Lung (tissue), 12 donors: ENCODE measurements around the gene HTRA2. TPM values are rescaled to one million over a fixed set of nuclear protein-coding genes. Genes with fewer than 3 reads are reported as not detected.

Source experiments
- ATAC-seq: fragments of 200-7000 bp; cut with Tn5 transposase; one replicate; pipeline ENCODE4 v1.9.1; 2020; ENCODE audit warnings: moderate number of reproducible peaks; ENCODE audit not compliant: insufficient read depth, low FRiP score
- DNase-seq, 3 donors: peaks; one replicate each; pipeline ENCODE4 v3.0.0-alpha.2; 2013 to 2017
- H3K27ac ChIP-seq, 2 donors: one replicate each; pipeline ENCODE4 v1.5.1; 2013; ENCODE audit warnings: mild to moderate bottlenecking in 2 of 2, moderate library complexity in 2 of 2, control low read depth in 1 of 2, inconsistent platforms in 1 of 2, low read depth in 1 of 2, low read length in 1 of 2
- H3K27me3 ChIP-seq, 3 donors: one replicate each; pipeline ENCODE4 v1.5.1; 2013; ENCODE audit warnings: low read length in 2 of 3; ENCODE audit not compliant: control insufficient read depth in 3 of 3, insufficient read depth in 3 of 3
- H3K36me3 ChIP-seq, 4 donors: one replicate each; pipeline ENCODE4 v1.5.1; 2013; ENCODE audit warnings: low read length in 4 of 4, mild to moderate bottlenecking in 1 of 4, moderate library complexity in 1 of 4; ENCODE audit not compliant: control insufficient read depth in 4 of 4, insufficient read depth in 4 of 4
- H3K4me1 ChIP-seq, 5 donors: one replicate each; pipeline ENCODE4 v1.5.1; 2013; ENCODE audit warnings: low read length in 5 of 5, mild to moderate bottlenecking in 2 of 5, moderate library complexity in 1 of 5; ENCODE audit not compliant: control insufficient read depth in 5 of 5, insufficient read depth in 5 of 5
- H3K4me3 ChIP-seq: one replicate; pipeline ENCODE4 v1.5.1; 2013; ENCODE audit warnings: mild to moderate bottlenecking, control low read depth, moderate library complexity
- H3K9ac ChIP-seq, 2 donors: one replicate each; pipeline ENCODE4 v1.5.1; 2013; ENCODE audit warnings: low read length in 2 of 2, control low read depth in 1 of 2; ENCODE audit not compliant: insufficient read depth in 1 of 2
- H3K9me3 ChIP-seq, 4 donors: one replicate each; pipeline ENCODE4 v1.5.1; 2013; ENCODE audit warnings: low read length in 3 of 4, mild to moderate bottlenecking in 1 of 4, moderate library complexity in 1 of 4; ENCODE audit not compliant: control insufficient read depth in 4 of 4, insufficient read depth in 3 of 4
- WGBS, 2 donors: extraction: QIAGEN DNeasy Blood & Tissue Kit; methylation state at CpG; one replicate each; pipeline ENCODE4 v1.1.7; 2013; 5-methylcytosine and 5-hydroxymethylcytosine counted together
- polyA plus RNA-seq, 2 donors: library from polyadenylated mRNA; stranded (reverse); fragments of 200-250 nt; gene quantifications; one replicate each; pipeline ENCODE4 v1.2.1, GENCODE V29; 2013
- total RNA-seq, 2 donors: library from RNA; depleted of rRNA in 1 of 2; stranded (reverse); fragments of >200 nt in 1 of 2; gene quantifications; one replicate each; pipeline ENCODE4 v1.2.1, GENCODE V29; 2014 to 2021
- TF ChIP-seq, protein P1 (sequence below): IDR thresholded peaks from 2 replicates; pipeline ENCODE4 v1.5.1; 2012; ENCODE audit warnings: mild to moderate bottlenecking; ENCODE audit errors: control extremely low read depth, extremely low read depth
- donor health status: control.
- donor health status: control.
- donor health status: Bipolar disorder and iron deficiency.
- donor health status: healthy.
- donor health status: DM: yes; HTN: yes; CAD: no.

Gene HTRA2
- total and polyA plus RNA-seq, 4 donors: 26.6 to 42.1 (median 31.6) TPM

DNA sequence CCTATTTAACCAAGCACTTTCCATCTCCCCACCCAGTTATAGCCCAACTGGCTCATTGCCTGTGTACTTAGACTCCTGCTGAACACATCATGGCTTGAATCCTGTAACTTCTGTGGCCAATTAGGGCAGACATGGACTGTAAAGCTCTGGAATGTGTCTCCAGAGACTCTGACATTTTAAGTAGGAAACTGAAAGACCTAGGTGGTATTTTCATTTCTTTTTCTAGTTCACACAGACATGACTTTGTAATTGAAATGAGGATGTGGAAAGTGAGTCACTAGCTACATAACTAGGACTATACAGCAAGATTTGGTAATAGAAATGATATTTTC lies 37.0 kb downstream of the HTRA2 start:
- H3K36me3 ChIP-seq: no peaks in the 10 kb centered on the region
- H3K27me3 ChIP-seq: peaks cover 0 to 30% (median 5%) of the 10 kb centered on the region in 3 donors
- H3K27ac ChIP-seq: no peak overlapping the region
- ATAC-seq (no peak), DNase-seq (no peak)
- H3K4me1 ChIP-seq: no peaks in the 10 kb centered on the region
- TF ChIP-seq, protein P1, sequence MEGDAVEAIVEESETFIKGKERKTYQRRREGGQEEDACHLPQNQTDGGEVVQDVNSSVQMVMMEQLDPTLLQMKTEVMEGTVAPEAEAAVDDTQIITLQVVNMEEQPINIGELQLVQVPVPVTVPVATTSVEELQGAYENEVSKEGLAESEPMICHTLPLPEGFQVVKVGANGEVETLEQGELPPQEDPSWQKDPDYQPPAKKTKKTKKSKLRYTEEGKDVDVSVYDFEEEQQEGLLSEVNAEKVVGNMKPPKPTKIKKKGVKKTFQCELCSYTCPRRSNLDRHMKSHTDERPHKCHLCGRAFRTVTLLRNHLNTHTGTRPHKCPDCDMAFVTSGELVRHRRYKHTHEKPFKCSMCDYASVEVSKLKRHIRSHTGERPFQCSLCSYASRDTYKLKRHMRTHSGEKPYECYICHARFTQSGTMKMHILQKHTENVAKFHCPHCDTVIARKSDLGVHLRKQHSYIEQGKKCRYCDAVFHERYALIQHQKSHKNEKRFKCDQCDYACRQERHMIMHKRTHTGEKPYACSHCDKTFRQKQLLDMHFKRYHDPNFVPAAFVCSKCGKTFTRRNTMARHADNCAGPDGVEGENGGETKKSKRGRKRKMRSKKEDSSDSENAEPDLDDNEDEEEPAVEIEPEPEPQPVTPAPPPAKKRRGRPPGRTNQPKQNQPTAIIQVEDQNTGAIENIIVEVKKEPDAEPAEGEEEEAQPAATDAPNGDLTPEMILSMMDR: no peak
- H3K9me3 ChIP-seq: no peaks in the 10 kb centered on the region
- no peak overlapping the region for H3K9ac ChIP-seq
- no peak overlapping the region for H3K4me3 ChIP-seq

DNA sequence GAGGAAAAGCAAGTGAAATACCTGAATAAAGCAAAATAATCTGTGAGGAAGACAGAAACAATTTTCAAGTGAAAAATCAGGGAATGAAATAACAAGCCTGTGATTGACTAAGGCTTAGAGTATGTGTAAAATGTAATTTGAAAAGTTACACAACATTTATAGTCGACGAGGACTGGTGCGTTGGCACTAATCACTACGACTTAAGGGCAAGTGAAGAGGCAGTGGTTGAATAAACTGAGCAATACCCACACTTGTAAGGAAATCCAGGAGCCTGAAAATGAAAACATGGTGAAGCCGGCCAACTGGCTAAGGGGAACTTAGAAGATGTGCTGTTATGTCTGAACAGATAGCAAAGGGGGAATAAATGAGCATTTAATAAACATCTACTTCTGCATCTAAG lies 38.1 kb downstream of the HTRA2 start:
- no peak overlapping the region for H3K27ac ChIP-seq
- DNase-seq: no peak
- peaks cover 0 to 22% (median 5%) of the 10 kb centered on the region in 3 donors for H3K27me3 ChIP-seq
- no peaks in the 10 kb centered on the region for H3K4me1 ChIP-seq
- 33 to 54% methylated on average over 5 of the region's 5 CpGs for WGBS, 2 donors
- H3K4me3 ChIP-seq: no peak overlapping the region
- ATAC-seq: no peak
- H3K36me3 ChIP-seq: no peaks in the 10 kb centered on the region
- H3K9me3 ChIP-seq: no peaks in the 10 kb centered on the region
- TF ChIP-seq, protein P1: no peak
- no peak overlapping the region for H3K9ac ChIP-seq

DNA sequence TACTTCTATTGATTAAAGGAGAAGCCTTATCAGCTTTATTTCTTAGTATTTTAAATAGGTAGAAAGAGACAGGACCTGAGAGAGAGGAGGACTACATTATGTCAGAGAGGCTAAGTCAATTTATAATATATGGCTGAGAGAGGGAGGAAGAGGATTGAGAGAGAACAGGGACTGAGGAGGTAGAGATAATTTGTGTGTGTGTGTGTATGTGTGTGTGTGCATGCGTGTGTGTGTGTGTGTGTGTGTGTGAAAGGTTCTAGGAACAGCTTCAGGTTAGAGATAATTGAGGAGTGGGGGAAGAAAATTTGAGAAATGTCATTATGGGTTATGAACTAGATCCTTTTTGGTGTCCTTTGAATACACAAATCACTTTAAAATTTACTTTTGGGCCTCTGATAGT lies 40.0 kb downstream of the HTRA2 start:
- Histone ChIP-seq H3K9ac (no peak overlapping the region), H3K4me3 (no peak overlapping the region), H3K4me1 (no peaks in the 10 kb centered on the region), H3K27ac (no peak overlapping the region), H3K27me3 (peaks cover 0 to 16% (median 2%) of the 10 kb centered on the region in 3 donors), H3K9me3 (no peaks in the 10 kb centered on the region), H3K36me3 (no peaks in the 10 kb centered on the region)
- TF ChIP-seq, protein P1: no peak
- 88 to 94% methylated on average over 1 of the region's 1 CpG for WGBS, 2 donors
- ATAC-seq (no peak), DNase-seq (no peak)

DNA sequence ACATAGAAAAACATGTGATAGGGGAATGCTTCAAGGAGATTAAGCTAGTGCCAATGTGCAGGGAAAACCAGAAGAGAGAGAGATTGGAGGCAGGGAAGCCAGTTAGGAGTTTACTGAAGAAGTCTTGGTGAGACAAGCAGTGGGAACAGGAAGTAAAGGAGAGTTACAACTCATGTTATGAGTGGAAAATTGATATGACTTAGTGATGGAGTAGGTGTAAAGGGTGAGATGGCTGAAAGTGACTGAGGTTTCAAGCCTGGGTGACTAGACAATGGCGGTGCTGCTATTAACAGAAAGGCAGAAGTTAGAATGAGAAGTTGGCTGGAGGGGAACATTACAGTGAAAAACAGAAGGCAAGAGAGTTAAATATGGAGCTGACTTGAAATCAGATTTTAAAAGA lies 41.3 kb downstream of the HTRA2 start:
- ATAC-seq: no peak
- Histone ChIP-seq H3K27me3 (peaks cover 0 to 16% (median 2%) of the 10 kb centered on the region in 3 donors), H3K9me3 (no peaks in the 10 kb centered on the region), H3K4me1 (no peaks in the 10 kb centered on the region), H3K36me3 (no peaks in the 10 kb centered on the region), H3K27ac (no peak overlapping the region), H3K9ac (no peak overlapping the region), H3K4me3 (no peak overlapping the region)
- 40 to 70% methylated on average over 1 of the region's 1 CpG for WGBS, 2 donors
- no peak for DNase-seq
- TF ChIP-seq, protein P1: no peak
